Lower lobe of right lung (tissue), 2 donors: ENCODE measurements around the gene NTRK2. TPM values are rescaled to one million over a fixed set of nuclear protein-coding genes. Genes with fewer than 3 reads are reported as not detected.

Source experiments
- ATAC-seq, 2 donors: fragments of 200-7000 bp; cut with Tn5 transposase; one replicate each; pipeline ENCODE4 v1.9.1; 2020 to 2022; ENCODE audit warnings: mild to moderate bottlenecking in 2 of 2, moderate library complexity in 2 of 2
- DNase-seq: peaks from one replicate; pipeline ENCODE4 v3.0.0-alpha.2; 2020
- H3K27ac ChIP-seq: fragments of 200-600 bp; one replicate; pipeline ENCODE4 v1.8.0; 2022
- H3K27me3 ChIP-seq: fragments of 200-600 bp; one replicate; pipeline ENCODE4 v1.8.0; 2022; ENCODE audit warnings: low read depth
- H3K36me3 ChIP-seq: fragments of 200-600 bp; one replicate; pipeline ENCODE4 v1.8.0; 2022; ENCODE audit warnings: mild to moderate bottlenecking
- H3K4me1 ChIP-seq: fragments of 200-600 bp; one replicate; pipeline ENCODE4 v1.8.0; 2022
- H3K4me3 ChIP-seq: fragments of 200-600 bp; one replicate; pipeline ENCODE4 v1.8.0; 2022; ENCODE audit warnings: mild to moderate bottlenecking
- H3K9me3 ChIP-seq: fragments of 200-600 bp; one replicate; pipeline ENCODE4 v1.8.0; 2022
- CTCF ChIP-seq: fragments of 200-600 bp; IDR thresholded peaks from one replicate; pipeline ENCODE4 v1.8.0; 2022; ENCODE audit warnings: antibody characterized with exemption, mild to moderate bottlenecking
- intact Hi-C: fragments of 100-400 bp; cut with DNase I; formaldehyde crosslinking; loops from one replicate; pipeline ENCODE4 v1.11.0; 2022
- total RNA-seq: library from RNA; stranded (reverse); fragmentation: NEBNext Ultra II Directional; extraction: Animal tissue kit (Norgen Biotek cat#: 25700); gene quantifications from one replicate; pipeline ENCODE4 v1.2.1, GENCODE V29; 2021
- donor health status: DM: no; HTN: yes; CAD: no; lungs with severe emphysema.

NTRK2 gene
- total RNA-seq, 1 donor from 2014 or later: 7.7 TPM

- Histone ChIP-seq H3K27me3 (no peaks in the 10 kb centered on the region), H3K27ac (no peak overlapping the region), H3K4me1 (no peaks in the 10 kb centered on the region), H3K36me3 (no peaks in the 10 kb centered on the region), H3K4me3 (no peak overlapping the region), H3K9me3 (no peaks in the 10 kb centered on the region)
- DNase-seq (no peak), ATAC-seq (no peak)
- intact Hi-C loops: no loop called here
- no peak for TF ChIP-seq CTCF
These were observed 322.0 kb downstream of the NTRK2 start for GRCh38 chr9:84991514-84991870.

- DNase-seq: no peak
- Histone ChIP-seq H3K4me1 (no peaks in the 10 kb centered on the region), H3K36me3 (no peaks in the 10 kb centered on the region), H3K27ac (no peak overlapping the region), H3K9me3 (no peaks in the 10 kb centered on the region), H3K4me3 (no peak overlapping the region), H3K27me3 (no peaks in the 10 kb centered on the region)
- no peak for ATAC-seq
- intact Hi-C loops: no loop called here
- TF ChIP-seq CTCF: no peak
These were observed 322.9 kb downstream of the NTRK2 start for GRCh38 chr9:84992381-84992780.

- TF ChIP-seq CTCF: no peak
- H3K4me1 ChIP-seq: no peaks in the 10 kb centered on the region
- no peak for ATAC-seq
- H3K27me3 ChIP-seq: no peaks in the 10 kb centered on the region
- intact Hi-C loops: no loop called here
- no peak overlapping the region for H3K27ac ChIP-seq
- no peaks in the 10 kb centered on the region for H3K9me3 ChIP-seq
- no peak for DNase-seq
- no peaks in the 10 kb centered on the region for H3K36me3 ChIP-seq
- no peak overlapping the region for H3K4me3 ChIP-seq
These were observed 323.6 kb downstream of the NTRK2 start for GRCh38 chr9:84993105-84993504.

GRCh38 chr9:84996029-84996428 lies 326.5 kb downstream of the NTRK2 start:
- Histone ChIP-seq H3K4me3 (no peak overlapping the region), H3K36me3 (no peaks in the 10 kb centered on the region), H3K9me3 (no peaks in the 10 kb centered on the region), H3K27ac (no peak overlapping the region), H3K4me1 (no peaks in the 10 kb centered on the region), H3K27me3 (no peaks in the 10 kb centered on the region)
- DNase-seq (no peak), ATAC-seq (no peak)
- TF ChIP-seq CTCF: no peak
- intact Hi-C loops: no loop called here

- intact Hi-C loops: no loop called here
- ATAC-seq (no peak), DNase-seq (no peak)
- H3K27me3 ChIP-seq: no peaks in the 10 kb centered on the region
- H3K27ac ChIP-seq: no peak overlapping the region
- H3K4me1 ChIP-seq: no peaks in the 10 kb centered on the region
- H3K36me3 ChIP-seq: no peaks in the 10 kb centered on the region
- no peaks in the 10 kb centered on the region for H3K9me3 ChIP-seq
- H3K4me3 ChIP-seq: no peak overlapping the region
- TF ChIP-seq CTCF: no peak
These were observed 327.2 kb downstream of the NTRK2 start for GRCh38 chr9:84996716-84997115.

- no peaks in the 10 kb centered on the region for H3K27me3 ChIP-seq
- ATAC-seq (no peak), DNase-seq (no peak)
- no peak for TF ChIP-seq CTCF
- H3K4me3 ChIP-seq: no peak overlapping the region
- no peaks in the 10 kb centered on the region for H3K9me3 ChIP-seq
- H3K36me3 ChIP-seq: no peaks in the 10 kb centered on the region
- no peaks in the 10 kb centered on the region for H3K4me1 ChIP-seq
- H3K27ac ChIP-seq: no peak overlapping the region
- intact Hi-C loops: no loop called here
These were observed 327.9 kb downstream of the NTRK2 start for GRCh38 chr9:84997472-84997871.
